Measurements from ENCODE around the gene ACSBG1.

GRCh38 chr15:78259232-78259631, 24.9 kb upstream of the ACSBG1 start:
- TF ChIP-seq CTCF (IDR thresholded peaks at IDR 0.05; ENCODE audit: insufficient read depth, low read length) (no peak), POLR2AphosphoS5 (IDR thresholded peaks at IDR 0.05; ENCODE audit: low read depth) (no peak), REST (IDR thresholded peaks at IDR 0.05; ENCODE audit: insufficient replicate concordance, low read depth) (no peak), SPI1 (IDR thresholded peaks at IDR 0.05; ENCODE audit: borderline replicate concordance, low read depth) (no peak)

Measured in HL-60 (cell line).